Measurements from ENCODE around the gene NOTCH1. TPM values are rescaled to one million over a fixed set of nuclear protein-coding genes. Genes with fewer than 3 reads are reported as not detected.

Gene NOTCH1
- total RNA-seq, 3 donors from 2014 or later, result 12.6 to 33.8 (median 21.1) TPM

GRCh38 chr9:136535070-136535469 is 10.8 kb downstream of the NOTCH1 start:
- TF ChIP-seq POLR2AphosphoS5 (IDR thresholded peaks at IDR 0.05) (no peak), POLR2A (IDR thresholded peaks at IDR 0.05) (no peak), CTCF (IDR thresholded peaks at IDR 0.05) (no peak)
- intact Hi-C loops (cut with DNase I; ENCODE audit: low total_unique reads), result no loop called here
- no peaks in the 10 kb centered on the region for H3K36me3 ChIP-seq
- no peak overlapping the region for H3K27ac ChIP-seq
- no peaks in the 10 kb centered on the region for H3K27me3 ChIP-seq
- H3K4me3 ChIP-seq, result no peak overlapping the region
- no peak for DNase-seq (ENCODE audit: low spot score in 2 of 2)
- peaks cover 0 to 3% of the 10 kb centered on the region in 2 donors for H3K4me1 ChIP-seq
- no peaks in the 10 kb centered on the region for H3K9me3 ChIP-seq

GRCh38 chr9:136534366-136534765 is 11.5 kb downstream of the NOTCH1 start:
- Histone ChIP-seq H3K36me3 (no peaks in the 10 kb centered on the region), H3K4me3 (no peak overlapping the region), H3K27ac (peak overlapping the region in 1 of 2 donors; percentile 38), H3K9me3 (no peaks in the 10 kb centered on the region), H3K4me1 (peaks cover 0 to 3% of the 10 kb centered on the region in 2 donors), H3K27me3 (no peaks in the 10 kb centered on the region)
- no peak for DNase-seq (ENCODE audit: low spot score in 2 of 2)
- TF ChIP-seq POLR2A (IDR thresholded peaks at IDR 0.05), result no peak
- no peak for TF ChIP-seq CTCF (IDR thresholded peaks at IDR 0.05)
- TF ChIP-seq POLR2AphosphoS5 (IDR thresholded peaks at IDR 0.05), result no peak
- intact Hi-C loops (cut with DNase I; ENCODE audit: low total_unique reads), result no loop called here

GRCh38 chr9:136533775-136534157 is 12.1 kb downstream of the NOTCH1 start:
- peak overlapping the region in 1 of 2 donors; percentile 50 for H3K27ac ChIP-seq
- H3K4me3 ChIP-seq, result no peak overlapping the region
- no peak for DNase-seq (ENCODE audit: low spot score in 2 of 2)
- no peaks in the 10 kb centered on the region for H3K36me3 ChIP-seq
- intact Hi-C loops (cut with DNase I; ENCODE audit: low total_unique reads), result no loop called here
- TF ChIP-seq POLR2A (IDR thresholded peaks at IDR 0.05) (no peak), POLR2AphosphoS5 (IDR thresholded peaks at IDR 0.05) (peak in 1 of 3 donors; percentile 44)
- H3K27me3 ChIP-seq, result no peaks in the 10 kb centered on the region
- peaks cover 0 to 3% of the 10 kb centered on the region in 2 donors for H3K4me1 ChIP-seq
- H3K9me3 ChIP-seq, result no peaks in the 10 kb centered on the region

- Histone ChIP-seq H3K4me3 (no peak overlapping the region), H3K4me1 (peaks cover 0 to 1% of the 10 kb centered on the region in 2 donors)
These were observed 12.8 kb downstream of the NOTCH1 start for GRCh38 chr9:136532799-136533774.

More at GRCh38 chr9:136532799-136533774, 12.8 kb downstream of the NOTCH1 start:
- H3K36me3 ChIP-seq, result no peaks in the 10 kb centered on the region
- H3K27ac ChIP-seq, result peak overlapping the region in 1 of 2 donors; percentile 58
- TF ChIP-seq POLR2A (IDR thresholded peaks at IDR 0.05) (no peak), POLR2AphosphoS5 (IDR thresholded peaks at IDR 0.05) (no peak), CTCF (IDR thresholded peaks at IDR 0.05) (no peak)
- DNase-seq (ENCODE audit: low spot score in 2 of 2), result no peak
- H3K9me3 ChIP-seq, result no peaks in the 10 kb centered on the region
- H3K27me3 ChIP-seq, result no peaks in the 10 kb centered on the region
- intact Hi-C loops (cut with DNase I; ENCODE audit: low total_unique reads), result no loop called here
